Neuron (in vitro differentiated cells): ENCODE data around the gene ARHGEF10L.

Source experiments
- H2AFZ ChIP-seq: one replicate; pipeline ENCODE4 v1.6.1; 2013; ENCODE audit warnings: low read depth, mild to moderate bottlenecking, inconsistent platforms, low read length, moderate library complexity
- H3K27me3 ChIP-seq: one replicate; pipeline ENCODE4 v1.6.1; 2013; ENCODE audit warnings: low read length; ENCODE audit not compliant: insufficient read depth
- H3K36me3 ChIP-seq: one replicate; pipeline ENCODE4 v1.6.1; 2013; ENCODE audit warnings: low read length; ENCODE audit not compliant: insufficient read depth
- H3K4me1 ChIP-seq: one replicate; pipeline ENCODE4 v1.6.1; 2013; ENCODE audit warnings: low read length; ENCODE audit not compliant: insufficient read depth
- H3K4me3 ChIP-seq: 2 replicates; pipeline ENCODE4 v1.5.1; 2013; ENCODE audit warnings: mild to moderate bottlenecking, low read length, moderate library complexity
- H3K9me3 ChIP-seq: one replicate; pipeline ENCODE4 v1.6.1; 2013; ENCODE audit warnings: low read length

The ARHGEF10L gene

GRCh38 chr1:17680308-17680707, 140.8 kb downstream of the ARHGEF10L start:
- H3K36me3 ChIP-seq = peaks cover 4% of the 10 kb centered on the region
- no peaks in the 10 kb centered on the region for H3K9me3 ChIP-seq
- peaks cover 18% of the 10 kb centered on the region for H3K4me1 ChIP-seq
- H2AFZ ChIP-seq = no peak overlapping the region
- H3K27me3 ChIP-seq = no peaks in the 10 kb centered on the region
- H3K4me3 ChIP-seq = no peak overlapping the region

GRCh38 chr1:17682400-17682799, 142.9 kb downstream of the ARHGEF10L start:
- Histone ChIP-seq H2AFZ (no peak overlapping the region), H3K9me3 (no peaks in the 10 kb centered on the region), H3K4me3 (no peak overlapping the region), H3K36me3 (peaks cover 5% of the 10 kb centered on the region), H3K27me3 (no peaks in the 10 kb centered on the region), H3K4me1 (peaks cover 18% of the 10 kb centered on the region)

- Histone ChIP-seq H3K4me1 (peaks cover 18% of the 10 kb centered on the region), H3K36me3 (peaks cover 10% of the 10 kb centered on the region), H3K4me3 (no peak overlapping the region), H3K27me3 (no peaks in the 10 kb centered on the region), H2AFZ (no peak overlapping the region), H3K9me3 (no peaks in the 10 kb centered on the region)
Observed at GRCh38 chr1:17683598-17683997, 144.1 kb downstream of the ARHGEF10L start.

GRCh38 chr1:17684810-17685209, 145.3 kb downstream of the ARHGEF10L start:
- peaks cover 18% of the 10 kb centered on the region for H3K4me1 ChIP-seq

GRCh38 chr1:17686258-17686657, 146.8 kb downstream of the ARHGEF10L start:
- no peak overlapping the region for H2AFZ ChIP-seq
- H3K27me3 ChIP-seq = no peaks in the 10 kb centered on the region
- H3K9me3 ChIP-seq = no peaks in the 10 kb centered on the region
- H3K36me3 ChIP-seq = peaks cover 10% of the 10 kb centered on the region
- H3K4me3 ChIP-seq = no peak overlapping the region
- H3K4me1 ChIP-seq = peaks cover 18% of the 10 kb centered on the region

More at GRCh38 chr1:17684810-17685209, 145.3 kb downstream of the ARHGEF10L start:
- Histone ChIP-seq H2AFZ (no peak overlapping the region), H3K36me3 (peaks cover 13% of the 10 kb centered on the region), H3K4me3 (no peak overlapping the region), H3K9me3 (no peaks in the 10 kb centered on the region), H3K27me3 (no peaks in the 10 kb centered on the region)

- Histone ChIP-seq H2AFZ (no peak overlapping the region), H3K4me3 (no peak overlapping the region), H3K27me3 (no peaks in the 10 kb centered on the region), H3K9me3 (no peaks in the 10 kb centered on the region), H3K36me3 (peaks cover 12% of the 10 kb centered on the region), H3K4me1 (peaks cover 14% of the 10 kb centered on the region)
Observed at GRCh38 chr1:17687145-17687544, 147.6 kb downstream of the ARHGEF10L start.

GRCh38 chr1:17688217-17688810, 148.8 kb downstream of the ARHGEF10L start:
- H3K4me1 ChIP-seq = peaks cover 6% of the 10 kb centered on the region

GRCh38 chr1:17689011-17689410, 149.5 kb downstream of the ARHGEF10L start:
- peaks cover 6% of the 10 kb centered on the region for H3K4me1 ChIP-seq
- H2AFZ ChIP-seq = no peak overlapping the region
- H3K4me3 ChIP-seq = no peak overlapping the region
- peaks cover 16% of the 10 kb centered on the region for H3K36me3 ChIP-seq
- no peaks in the 10 kb centered on the region for H3K9me3 ChIP-seq
- H3K27me3 ChIP-seq = no peaks in the 10 kb centered on the region

More at GRCh38 chr1:17688217-17688810, 148.8 kb downstream of the ARHGEF10L start:
- H3K9me3 ChIP-seq = no peaks in the 10 kb centered on the region
- no peak overlapping the region for H3K4me3 ChIP-seq
- no peak overlapping the region for H2AFZ ChIP-seq
- no peaks in the 10 kb centered on the region for H3K27me3 ChIP-seq
- peaks cover 16% of the 10 kb centered on the region for H3K36me3 ChIP-seq

GRCh38 chr1:17690906-17691634, 151.6 kb downstream of the ARHGEF10L start:
- Histone ChIP-seq H3K27me3 (no peaks in the 10 kb centered on the region), H3K36me3 (peaks cover 24% of the 10 kb centered on the region), H3K4me3 (no peak overlapping the region), H3K4me1 (no peaks in the 10 kb centered on the region), H2AFZ (no peak overlapping the region), H3K9me3 (no peaks in the 10 kb centered on the region)

GRCh38 chr1:17692645-17693044, 153.1 kb downstream of the ARHGEF10L start:
- no peaks in the 10 kb centered on the region for H3K4me1 ChIP-seq
- H3K27me3 ChIP-seq = no peaks in the 10 kb centered on the region
- no peaks in the 10 kb centered on the region for H3K9me3 ChIP-seq
- H3K36me3 ChIP-seq = peaks cover 20% of the 10 kb centered on the region
- no peak overlapping the region for H2AFZ ChIP-seq
- H3K4me3 ChIP-seq = no peak overlapping the region

- Histone ChIP-seq H3K36me3 (peaks cover 15% of the 10 kb centered on the region), H3K9me3 (no peaks in the 10 kb centered on the region), H3K4me3 (no peak overlapping the region), H3K27me3 (no peaks in the 10 kb centered on the region), H2AFZ (no peak overlapping the region), H3K4me1 (peaks cover 8% of the 10 kb centered on the region)
Observed at GRCh38 chr1:17696417-17697301, 157.2 kb downstream of the ARHGEF10L start.

GRCh38 chr1:17697458-17697857, 158.0 kb downstream of the ARHGEF10L start:
- H3K4me1 ChIP-seq = peaks cover 8% of the 10 kb centered on the region
- H3K27me3 ChIP-seq = no peaks in the 10 kb centered on the region
- no peak overlapping the region for H3K4me3 ChIP-seq
- H3K9me3 ChIP-seq = no peaks in the 10 kb centered on the region
- peaks cover 10% of the 10 kb centered on the region for H3K36me3 ChIP-seq
- no peak overlapping the region for H2AFZ ChIP-seq

- no peaks in the 10 kb centered on the region for H3K27me3 ChIP-seq
- H3K9me3 ChIP-seq = no peaks in the 10 kb centered on the region
- no peak overlapping the region for H3K4me3 ChIP-seq
Observed at GRCh38 chr1:17699581-17699980, 160.1 kb downstream of the ARHGEF10L start.

More at GRCh38 chr1:17699581-17699980, 160.1 kb downstream of the ARHGEF10L start:
- H3K36me3 ChIP-seq = peaks cover 8% of the 10 kb centered on the region
- H2AFZ ChIP-seq = no peak overlapping the region
- peaks cover 17% of the 10 kb centered on the region for H3K4me1 ChIP-seq
